Aorta (tissue), 5 donors: ENCODE results near the gene FBXL17. TPM values are rescaled to one million over a fixed set of nuclear protein-coding genes. Genes with fewer than 3 reads are reported as not detected.
A peak's percentile ranks its signal among the peaks of the same experiment; 100 is the strongest.
"Not testable (repeated sequence)": the region's sequence is repeated elsewhere in the genome, so short reads cannot be mapped to it uniquely, and the experiment has no call there.

Experiments
- ATAC-seq: fragments of 200-7000 bp; cut with Tn5 transposase; one replicate; pipeline ENCODE4 v1.9.1; 2022; ENCODE audit warnings: moderate library complexity; ENCODE audit not compliant: low FRiP score
- DNase-seq, 2 donors: peaks; one replicate each; pipeline ENCODE4 v3.0.0-alpha.2; 2020
- H3K27ac ChIP-seq, 2 donors: one replicate each; pipeline ENCODE4 v1.5.1; 2013; ENCODE audit warnings: low read length in 2 of 2, mild to moderate bottlenecking in 2 of 2, moderate library complexity in 2 of 2, control low read depth in 1 of 2, inconsistent platforms in 1 of 2, low read depth in 1 of 2
- H3K27me3 ChIP-seq, 2 donors: one replicate each; pipeline ENCODE4 v1.6.1; 2013; ENCODE audit warnings: control low read depth in 1 of 2, low read length in 1 of 2, mild to moderate bottlenecking in 1 of 2, moderate library complexity in 1 of 2; ENCODE audit not compliant: insufficient read depth in 2 of 2, control insufficient read depth in 1 of 2
- H3K36me3 ChIP-seq, 2 donors: one replicate each; pipeline ENCODE4 v1.6.1; 2013; ENCODE audit warnings: control low read depth in 1 of 2, low read length in 1 of 2, mild to moderate bottlenecking in 1 of 2; ENCODE audit not compliant: insufficient read depth in 2 of 2, control insufficient read depth in 1 of 2
- H3K4me1 ChIP-seq, 2 donors: one replicate each; pipeline ENCODE4 v1.6.1; 2013; ENCODE audit warnings: low read length in 2 of 2, control low read depth in 1 of 2, mild to moderate bottlenecking in 1 of 2, moderate library complexity in 1 of 2; ENCODE audit not compliant: insufficient read depth in 2 of 2, control insufficient read depth in 1 of 2
- H3K4me3 ChIP-seq, 2 donors: one replicate each; pipeline ENCODE4 v1.5.1; 2013; ENCODE audit warnings: low read length in 2 of 2, control low read depth in 1 of 2, mild to moderate bottlenecking in 1 of 2
- H3K9me3 ChIP-seq: one replicate; pipeline ENCODE4 v1.6.1; 2013; ENCODE audit warnings: mild to moderate bottlenecking, low read length; ENCODE audit not compliant: control insufficient read depth
- WGBS, 2 donors: extraction: QIAGEN DNeasy Blood & Tissue Kit; methylation state at CpG; one replicate each; pipeline ENCODE4 v1.1.7; 2013; 5-methylcytosine and 5-hydroxymethylcytosine counted together
- intact Hi-C, 2 donors: fragments of 100-400 bp; cut with DNase I; formaldehyde crosslinking; loops; one replicate each; pipeline versions ENCODE4 v1.14.2 to v1.15.0; 2022
- polyA plus RNA-seq, 2 donors: library from polyadenylated mRNA; stranded (reverse); fragments of 200-250 nt; gene quantifications; one replicate each; pipeline ENCODE4 v1.2.3, GENCODE V29; 2013
- total RNA-seq, 2 donors: library from RNA; stranded (reverse); fragmentation: NEBNext Ultra II Directional; extraction: Animal tissue kit (Norgen Biotek cat#: 25700); gene quantifications; one replicate each; pipeline ENCODE4 v1.2.1, GENCODE V29; 2021
- donor health status: healthy with polysubstance abuse.
- donor health status: Bipolar disorder and iron deficiency.
- donor health status: DM: no; HTN: no; CAD: no.
- donor health status: DM: no; HTN: no; CAD: no.
- donor health status: DM: yes; HTN: yes; CAD: no.

The FBXL17 gene
- total and polyA plus RNA-seq, 4 donors, result 10.3 to 36.3 (median 20.7) TPM

- H3K4me1 ChIP-seq, result no peaks in the 10 kb centered on the region
- no peaks in the 10 kb centered on the region for H3K36me3 ChIP-seq
- no peak for ATAC-seq
- no peak for DNase-seq
- intact Hi-C loops, result no loop called here
- 63 to 68% methylated on average over 2 of the region's 2 CpGs for WGBS, 2 donors
- H3K27me3 ChIP-seq, result no peaks in the 10 kb centered on the region
- H3K9me3 ChIP-seq, result no peaks in the 10 kb centered on the region
- H3K27ac ChIP-seq, result no peak overlapping the region
- no peak overlapping the region for H3K4me3 ChIP-seq
Observed at GRCh38 chr5:108409786-108410185, 27.9 kb upstream of the FBXL17 start.

- H3K27ac ChIP-seq, intact Hi-C loops, H3K9me3 ChIP-seq, DNase-seq, H3K36me3 ChIP-seq, H3K4me1 ChIP-seq, H3K4me3 ChIP-seq, H3K27me3 ChIP-seq, ATAC-seq: not testable (repeated sequence)
- 95 to 96% methylated on average over 3 of the region's 3 CpGs for WGBS, 2 donors
Observed at GRCh38 chr5:108405201-108405600, 23.3 kb upstream of the FBXL17 start.

- peaks cover 0 to 1% of the 10 kb centered on the region in 2 donors for H3K27me3 ChIP-seq
- WGBS, 2 donors, result 79% methylated on average over 6 of the region's 6 CpGs
- H3K27ac ChIP-seq, result no peak overlapping the region
- DNase-seq, result no peak
- H3K9me3 ChIP-seq, result peaks cover 3% of the 10 kb centered on the region
- H3K4me1 ChIP-seq, result no peaks in the 10 kb centered on the region
- no peaks in the 10 kb centered on the region for H3K36me3 ChIP-seq
- no peak for ATAC-seq
- H3K4me3 ChIP-seq, result no peak overlapping the region
- intact Hi-C loops, result no loop called here
Observed at GRCh38 chr5:108398964-108399363, 17.1 kb upstream of the FBXL17 start.

- H3K27me3 ChIP-seq, H3K27ac ChIP-seq, intact Hi-C loops, DNase-seq, H3K36me3 ChIP-seq, H3K4me3 ChIP-seq, H3K4me1 ChIP-seq, H3K9me3 ChIP-seq, ATAC-seq: not testable (repeated sequence)
- WGBS, 2 donors, result 88% methylated on average over 5 of the region's 5 CpGs
Observed at GRCh38 chr5:108396837-108397236, 14.9 kb upstream of the FBXL17 start.

GRCh38 chr5:108387758-108388157 lies 5.9 kb upstream of the FBXL17 start:
- 25 to 31% methylated on average over 3 of the region's 3 CpGs for WGBS, 2 donors
- Histone ChIP-seq H3K36me3 (no peaks in the 10 kb centered on the region), H3K9me3 (no peaks in the 10 kb centered on the region), H3K27ac (no peak overlapping the region), H3K4me3 (no peak overlapping the region), H3K27me3 (no peaks in the 10 kb centered on the region), H3K4me1 (no peaks in the 10 kb centered on the region)
- intact Hi-C loops, result no loop called here
- DNase-seq, result no peak
- ATAC-seq, result no peak

- WGBS, 2 donors, result 81 to 88% methylated on average over 3 of the region's 3 CpGs
- DNase-seq (no peak), ATAC-seq (no peak)
- H3K4me3 ChIP-seq, result no peak overlapping the region
- H3K9me3 ChIP-seq, result no peaks in the 10 kb centered on the region
- intact Hi-C loops, result no loop called here
- no peaks in the 10 kb centered on the region for H3K27me3 ChIP-seq
- no peak overlapping the region for H3K27ac ChIP-seq
- no peaks in the 10 kb centered on the region for H3K4me1 ChIP-seq
- no peaks in the 10 kb centered on the region for H3K36me3 ChIP-seq
Observed at GRCh38 chr5:108386345-108387061, 4.6 kb upstream of the FBXL17 start.

- intact Hi-C loops, result no loop called here
- Histone ChIP-seq H3K4me3 (no peak overlapping the region), H3K4me1 (no peaks in the 10 kb centered on the region), H3K9me3 (no peaks in the 10 kb centered on the region), H3K27ac (no peak overlapping the region), H3K27me3 (no peaks in the 10 kb centered on the region), H3K36me3 (no peaks in the 10 kb centered on the region)
- no peak for ATAC-seq
- DNase-seq, result no peak
- WGBS, 2 donors, result 47 to 62% methylated on average over 1 of the region's 1 CpG
Observed at GRCh38 chr5:108384741-108385140, 2.8 kb upstream of the FBXL17 start.

- 19 to 24% methylated on average over 9 of the region's 9 CpGs for WGBS, 2 donors
- Histone ChIP-seq H3K36me3 (no peaks in the 10 kb centered on the region), H3K9me3 (no peaks in the 10 kb centered on the region), H3K4me3 (peak overlapping the region; percentile 30 to 93), H3K27me3 (no peaks in the 10 kb centered on the region), H3K27ac (no peak overlapping the region), H3K4me1 (no peaks in the 10 kb centered on the region)
- intact Hi-C loops, result no loop called here
- DNase-seq, result no peak
- ATAC-seq, result no peak
Observed at GRCh38 chr5:108382784-108383330, 959 bp upstream of the FBXL17 start.

- Histone ChIP-seq H3K4me1 (no peaks in the 10 kb centered on the region), H3K36me3 (no peaks in the 10 kb centered on the region), H3K4me3 (peak overlapping the region; percentile 92 to 93), H3K27ac (peak overlapping the region; percentile 97 to 99), H3K9me3 (no peaks in the 10 kb centered on the region), H3K27me3 (no peaks in the 10 kb centered on the region)
- 0% methylated on average over 49 to 74 of the region's 74 CpGs for WGBS, 2 donors
- DNase-seq (peak; percentile 87 to 93), ATAC-seq (peak; percentile 84)
- intact Hi-C loops, result no loop called here
Observed at GRCh38 chr5:108381350-108381953, 446 bp downstream of the FBXL17 start.
